GM19372 (cell line): ENCODE measurements around the gene MMD.
"Not testable (repeated sequence)": the region's sequence is repeated elsewhere in the genome, so short reads cannot be mapped to it uniquely, and the experiment has no call there.

Experiments
- ATAC-seq: cut with Tn5 transposase; IDR thresholded peaks from one replicate; pipeline ENCODE4 v1.9.1; 2021; ENCODE audit warnings: mild to moderate bottlenecking, low read depth, moderate library complexity; ENCODE audit not compliant: unreplicated experiment

The MMD gene

GRCh38 chr17:55444471-55445441 is 23.1 kb upstream of the MMD start:
- ATAC-seq: peak; percentile 69

DNA sequence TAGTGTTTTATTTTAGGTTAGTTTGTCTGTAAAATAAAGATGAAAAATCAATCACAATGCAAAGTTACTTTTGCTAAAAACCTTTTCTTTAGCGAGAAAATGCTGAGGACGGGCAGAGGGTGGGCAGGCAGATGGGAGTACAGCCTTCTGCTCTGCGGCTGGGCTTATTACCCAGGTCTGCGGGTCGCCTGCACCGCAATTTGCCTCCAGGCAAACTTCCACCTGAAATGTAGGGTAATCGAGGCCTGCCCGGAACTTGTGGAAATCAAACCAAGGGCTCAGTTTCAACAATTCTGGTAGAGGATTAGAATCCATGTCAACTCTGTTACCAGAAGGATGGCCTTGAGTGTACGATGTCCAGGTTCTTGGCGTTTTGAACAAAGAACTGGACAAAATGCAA is 22.3 kb upstream of the MMD start:
- no peak for ATAC-seq

GRCh38 chr17:55442953-55443683 is 21.5 kb upstream of the MMD start:
- no peak for ATAC-seq

- ATAC-seq: no peak
Observed at GRCh38 chr17:55442462-55442861, 20.8 kb upstream of the MMD start.

DNA sequence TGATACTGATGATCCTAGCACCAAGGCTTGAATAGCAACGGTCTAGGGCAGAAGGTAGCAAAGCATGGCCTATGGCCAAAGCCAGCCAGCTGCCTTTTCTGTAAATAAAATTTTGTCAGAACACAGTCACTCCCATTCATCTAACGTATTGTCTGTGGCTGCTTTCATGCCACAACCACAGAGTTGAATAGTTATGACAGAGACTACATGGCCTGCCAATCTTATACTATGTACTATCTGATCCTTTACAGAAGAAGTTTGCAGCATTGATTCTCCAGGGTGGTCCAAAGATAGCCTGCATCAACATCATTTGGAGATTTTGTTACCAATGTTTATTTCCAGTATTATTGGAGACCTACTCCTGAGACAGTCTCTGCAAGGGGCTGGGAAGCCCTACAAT is 19.9 kb upstream of the MMD start:
- no peak for ATAC-seq

DNA sequence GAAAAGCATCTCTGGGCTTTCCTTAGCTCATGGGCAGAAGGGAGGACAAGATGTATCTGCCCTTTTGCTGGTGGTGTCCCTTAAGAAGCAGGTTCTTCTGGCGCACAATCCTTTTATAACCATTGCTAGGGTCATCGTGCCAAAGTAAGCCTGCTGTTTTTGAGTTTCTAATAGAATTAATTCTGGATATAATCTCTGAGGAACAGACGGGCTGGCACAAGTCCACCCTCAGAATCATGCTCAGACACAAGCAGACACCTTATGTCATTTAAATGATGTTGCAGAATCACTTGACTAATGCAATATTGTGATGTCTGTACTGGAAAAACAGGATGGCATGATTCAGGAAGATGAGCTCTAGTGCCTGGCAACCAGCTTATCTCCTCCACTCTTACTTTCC is 18.8 kb upstream of the MMD start:
- ATAC-seq: no peak

DNA sequence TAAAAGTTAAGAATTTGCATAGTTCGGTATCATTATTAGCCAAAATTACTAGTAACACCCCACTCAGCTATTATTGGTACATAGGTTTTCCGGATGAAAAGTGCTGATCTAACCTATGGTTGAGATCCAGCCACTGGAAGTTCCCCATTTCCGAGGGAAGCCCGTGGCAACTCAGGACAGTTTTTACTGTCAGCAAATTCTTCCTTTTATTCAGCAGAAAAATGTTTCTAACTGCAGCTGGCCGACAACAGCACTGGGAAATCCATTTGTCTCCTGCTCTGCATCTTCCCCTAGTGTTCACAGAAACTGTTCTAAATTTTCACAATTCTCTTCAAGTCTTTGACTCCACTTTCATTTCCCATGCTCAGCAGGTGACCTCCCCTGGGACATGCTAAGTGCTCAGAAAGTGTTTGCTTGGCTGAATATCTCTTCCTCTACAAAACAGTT is 15.5 kb upstream of the MMD start:
- peak; percentile 70 for ATAC-seq

GRCh38 chr17:55436224-55437158 is 14.9 kb upstream of the MMD start:
- ATAC-seq: peak; percentile 10

DNA sequence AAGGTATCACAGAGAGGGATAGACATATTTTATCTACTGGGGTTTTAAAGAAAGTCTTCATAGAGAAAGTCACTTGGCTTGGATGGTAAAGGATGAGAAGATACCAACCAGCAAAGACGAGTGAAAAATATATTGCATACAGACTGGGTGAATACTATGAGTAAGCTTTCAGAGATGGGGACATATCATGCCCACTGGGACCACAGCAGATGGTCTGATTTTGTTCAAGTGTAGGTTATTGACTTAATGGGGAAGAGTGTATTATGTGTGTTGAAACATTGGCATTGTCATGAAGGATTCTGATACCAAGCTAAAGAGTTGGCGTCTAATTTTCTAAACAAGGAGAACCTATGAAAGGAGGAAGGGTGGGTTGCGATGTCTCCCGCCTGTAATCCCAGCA is 13.8 kb upstream of the MMD start:
- no peak for ATAC-seq

GRCh38 chr17:55434721-55435120 is 13.1 kb upstream of the MMD start:
- ATAC-seq: no peak

GRCh38 chr17:55433629-55434422 is 12.2 kb upstream of the MMD start:
- no peak for ATAC-seq

- no peak for ATAC-seq
Observed at GRCh38 chr17:55433029-55433628, 11.5 kb upstream of the MMD start.

- no peak for ATAC-seq
Observed at GRCh38 chr17:55432358-55433028, 10.9 kb upstream of the MMD start.

- not testable (repeated sequence) for ATAC-seq
Observed at GRCh38 chr17:55431914-55432313, 10.3 kb upstream of the MMD start.

DNA sequence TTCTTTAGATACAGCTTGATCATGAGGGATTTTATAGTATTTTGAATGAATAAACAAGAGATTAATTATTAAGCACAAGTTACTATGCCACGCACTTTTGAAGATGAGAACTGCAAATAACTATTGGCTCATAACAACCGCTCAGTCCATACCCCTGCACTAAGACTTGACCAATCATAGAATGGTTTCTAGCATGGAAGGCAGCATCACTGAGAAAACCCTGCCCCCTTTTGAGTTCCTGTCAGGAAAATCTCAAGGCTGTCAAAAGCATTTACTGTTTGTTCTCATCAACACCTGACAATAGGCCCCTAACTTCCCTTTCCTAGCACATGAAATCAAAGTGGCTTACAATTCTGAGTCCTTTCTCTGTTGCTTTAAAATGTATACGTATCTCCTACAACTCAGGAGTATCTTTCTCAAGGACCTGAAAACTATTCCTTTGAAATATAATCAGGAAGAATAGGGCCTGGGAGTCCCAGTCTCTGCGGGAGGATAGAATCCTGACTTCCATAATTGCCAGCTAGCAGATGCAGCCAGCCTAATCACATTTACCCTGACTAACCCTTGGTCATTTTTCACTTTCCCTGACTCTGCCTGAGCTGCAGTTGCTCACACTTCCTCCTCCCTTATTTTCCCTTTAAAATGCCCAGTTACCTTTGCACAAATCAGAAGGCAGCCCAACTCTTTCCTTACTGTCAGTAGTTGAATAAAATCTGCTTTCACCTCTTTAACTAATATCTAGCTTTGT is 9.1 kb upstream of the MMD start:
- no peak for ATAC-seq

- ATAC-seq: peak; percentile 22
Observed at GRCh38 chr17:55427587-55427882, 5.9 kb upstream of the MMD start.

DNA sequence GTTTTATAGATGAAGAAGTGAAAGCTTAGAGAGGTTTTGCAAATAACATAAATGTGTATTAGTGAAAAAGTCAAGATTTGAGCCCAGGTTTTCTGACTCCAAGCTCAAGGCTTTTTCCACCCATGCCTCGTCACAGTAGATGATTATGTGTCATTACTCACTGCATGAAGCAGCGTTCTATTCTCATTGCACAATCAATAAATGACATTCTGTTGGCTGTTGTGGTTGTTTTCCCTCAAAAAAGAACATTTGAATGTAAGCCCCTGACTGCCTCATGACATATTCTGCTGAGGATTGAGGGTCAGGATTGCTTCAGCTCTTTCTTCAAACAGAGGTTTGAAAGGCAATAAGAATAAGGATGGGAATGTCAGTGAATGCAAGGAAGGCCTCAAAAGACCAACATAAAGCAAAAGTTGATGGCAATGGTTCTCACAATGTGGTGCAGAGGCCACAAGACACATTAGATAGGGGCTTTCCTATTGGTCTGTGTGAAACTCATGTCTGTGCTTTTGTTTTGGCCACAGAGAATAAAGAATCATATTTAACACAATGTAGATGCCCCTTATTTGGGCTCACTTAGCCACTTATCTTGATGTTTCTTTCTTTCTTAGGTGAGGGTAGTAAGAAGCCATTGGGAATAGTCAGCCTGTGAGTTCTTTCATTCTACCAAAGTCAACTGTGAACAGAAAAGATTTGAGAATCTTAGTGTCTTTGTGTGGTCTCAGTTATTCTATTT is 5.4 kb upstream of the MMD start:
- peak; percentile 57 for ATAC-seq
